ENCODE measurements around the gene POP4.
"Not testable (repeated sequence)": the region's sequence is repeated elsewhere in the genome, so short reads cannot be mapped to it uniquely, and the experiment has no call there.

The POP4 gene

GRCh38 chr19:29605653-29606419, at the start of gene POP4:
TSS of gene POP4 (plus strand) at chr19:29606283. CDS start at chr19:29606319, 36 bp downstream.
- peak; percentile 99 for DNase-seq

- DNase-seq, result not testable (repeated sequence)
Measured at GRCh38 chr19:29559110-29559509, 47.0 kb upstream of the POP4 start.

GRCh38 chr19:29559743-29560142, 46.3 kb upstream of the POP4 start:
- DNase-seq, result no peak

GRCh38 chr19:29560313-29561075, 45.6 kb upstream of the POP4 start:
- DNase-seq, result no peak

GRCh38 chr19:29561601-29562000, 44.5 kb upstream of the POP4 start:
- DNase-seq, result no peak

GRCh38 chr19:29562299-29563297, 43.5 kb upstream of the POP4 start:
- no peak for DNase-seq

- DNase-seq, result no peak
Measured at GRCh38 chr19:29563486-29564101, 42.5 kb upstream of the POP4 start.

GRCh38 chr19:29564574-29565005, 41.5 kb upstream of the POP4 start:
- DNase-seq, result no peak

GRCh38 chr19:29565171-29565570, 40.9 kb upstream of the POP4 start:
- DNase-seq, result no peak

GRCh38 chr19:29566496-29567054, 39.5 kb upstream of the POP4 start:
- no peak for DNase-seq

- no peak for DNase-seq
Measured at GRCh38 chr19:29567366-29567915, 38.6 kb upstream of the POP4 start.

GRCh38 chr19:29568036-29569025, 37.8 kb upstream of the POP4 start:
- DNase-seq, result no peak

- no peak for DNase-seq
Measured at GRCh38 chr19:29569038-29569911, 36.8 kb upstream of the POP4 start.

GRCh38 chr19:29571181-29571580, 34.9 kb upstream of the POP4 start:
- no peak for DNase-seq

GRCh38 chr19:29573486-29573885, 32.6 kb upstream of the POP4 start:
- no peak for DNase-seq

- no peak for DNase-seq
Measured at GRCh38 chr19:29574510-29574909, 31.6 kb upstream of the POP4 start.

GRCh38 chr19:29576046-29576606, 30.0 kb upstream of the POP4 start:
- DNase-seq, result no peak

- DNase-seq, result no peak
Measured at GRCh38 chr19:29576761-29577648, 29.1 kb upstream of the POP4 start.
